ENCODE results near the gene NME7.
"Not testable (repeated sequence)": the region's sequence is repeated elsewhere in the genome, so short reads cannot be mapped to it uniquely, and the experiment has no call there.

NME7 gene

DNA sequence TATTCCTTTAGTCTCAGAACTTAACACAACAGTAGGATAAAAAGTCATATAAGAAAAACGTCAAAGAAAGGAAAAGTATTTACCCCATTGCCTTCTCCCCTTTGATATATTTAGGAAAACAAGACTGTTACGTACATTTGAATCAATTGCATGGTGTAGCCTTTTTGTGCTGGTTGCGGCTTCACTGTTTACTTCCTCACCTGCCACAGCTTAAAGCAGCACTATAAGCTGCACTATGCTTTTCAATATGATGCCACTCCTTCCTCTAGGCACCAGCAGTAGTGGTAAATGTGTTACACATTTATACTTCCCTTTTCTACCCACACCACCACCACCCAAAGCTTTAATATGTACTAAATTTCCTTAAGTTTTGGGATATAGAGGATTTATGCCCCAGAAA lies 150.0 kb downstream of the NME7 start:
- DNase-seq (ENCODE audit: low spot score): no peak

DNA sequence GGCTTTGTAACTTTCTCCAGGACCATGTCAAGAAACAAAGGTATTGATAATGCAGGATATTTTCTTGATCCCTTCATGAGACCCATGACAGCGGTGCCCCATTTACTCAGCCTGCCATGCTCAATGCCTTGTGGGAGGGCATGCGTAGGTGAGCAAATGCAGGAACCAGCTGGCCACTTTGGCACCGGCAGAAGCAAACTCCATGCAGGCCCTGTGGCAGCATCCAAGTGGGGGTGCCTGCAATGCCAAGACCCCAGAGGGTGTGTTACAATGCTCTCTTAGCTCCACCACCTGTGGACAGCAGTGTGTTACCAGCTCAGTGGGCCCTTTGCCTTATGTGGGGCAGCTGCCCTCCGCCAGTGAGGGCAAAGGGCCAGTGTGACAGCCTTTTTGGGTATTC lies 153.0 kb downstream of the NME7 start:
- DNase-seq (ENCODE audit: low spot score): no peak

DNA sequence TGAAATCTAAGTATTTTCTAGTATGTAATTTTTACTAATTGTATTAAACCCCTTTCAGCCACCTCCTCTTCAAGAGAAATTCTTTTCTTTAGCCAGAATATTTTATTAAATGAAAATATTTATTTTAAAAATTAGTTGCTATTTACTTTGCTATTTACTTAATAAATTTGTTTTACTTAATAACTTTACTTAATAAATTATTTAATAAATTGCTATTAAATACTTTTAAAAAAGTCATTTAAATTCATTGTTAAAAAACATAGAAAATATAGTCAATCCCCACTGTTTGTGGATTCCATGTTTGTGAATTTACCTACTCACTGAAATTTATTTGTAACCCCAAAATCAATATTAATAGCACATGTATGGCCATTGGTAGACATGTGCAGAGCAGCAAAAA lies 155.5 kb downstream of the NME7 start:
- DNase-seq (ENCODE audit: low spot score): no peak

DNA sequence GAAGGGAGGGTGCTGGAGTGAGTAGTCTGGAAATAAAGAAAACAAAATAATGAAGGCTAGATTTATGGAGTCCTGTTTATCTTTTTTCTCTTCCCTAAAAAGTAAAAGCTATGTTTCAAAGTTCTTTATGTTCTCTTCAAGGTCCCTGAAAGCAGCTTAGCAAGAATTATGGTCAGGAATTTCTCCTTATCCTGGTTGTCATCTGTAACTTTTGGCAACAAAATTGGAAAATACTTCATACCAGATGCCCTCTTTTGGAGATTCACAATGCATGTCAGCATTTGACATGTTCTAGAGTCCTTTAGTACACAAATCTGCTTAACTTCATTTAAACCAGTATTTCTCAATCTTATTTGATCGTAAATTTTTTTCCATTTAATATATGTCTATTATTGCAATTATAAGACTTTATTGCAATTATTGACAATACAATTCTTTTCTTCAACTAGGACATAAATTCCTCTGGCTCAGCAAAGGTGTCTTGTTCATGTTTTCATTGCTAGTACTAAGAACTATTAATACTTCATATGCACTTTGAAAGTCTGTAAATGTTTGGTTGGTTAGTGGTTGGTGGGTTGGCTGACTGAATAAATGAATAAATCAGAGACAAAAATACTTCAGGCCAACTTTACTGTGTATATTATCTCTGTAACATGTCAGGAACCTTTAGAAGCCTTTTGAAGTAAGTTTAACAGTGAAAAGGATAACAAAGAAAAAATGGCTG lies 159.6 kb downstream of the NME7 start:
- DNase-seq (ENCODE audit: low spot score): no peak

DNA sequence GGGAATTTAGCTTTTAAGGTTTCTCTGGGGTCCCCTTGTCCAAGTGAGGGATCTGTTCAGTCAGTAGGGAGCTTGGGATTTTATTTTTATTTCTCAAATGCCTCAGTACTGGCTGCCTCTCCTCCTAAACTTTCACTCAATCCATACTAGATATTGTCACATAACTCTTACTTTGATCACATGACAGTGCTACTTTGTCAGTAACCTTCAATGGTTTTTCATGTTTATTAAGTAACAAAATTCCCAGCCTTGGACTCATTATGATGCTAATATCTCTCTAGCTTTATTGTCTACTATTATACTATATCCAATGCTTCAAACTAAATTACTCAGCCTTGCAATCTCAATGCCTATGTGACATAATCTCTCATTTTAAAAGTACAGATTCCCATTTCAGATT lies 163.4 kb downstream of the NME7 start:
- no peak for DNase-seq (ENCODE audit: low spot score)

DNA sequence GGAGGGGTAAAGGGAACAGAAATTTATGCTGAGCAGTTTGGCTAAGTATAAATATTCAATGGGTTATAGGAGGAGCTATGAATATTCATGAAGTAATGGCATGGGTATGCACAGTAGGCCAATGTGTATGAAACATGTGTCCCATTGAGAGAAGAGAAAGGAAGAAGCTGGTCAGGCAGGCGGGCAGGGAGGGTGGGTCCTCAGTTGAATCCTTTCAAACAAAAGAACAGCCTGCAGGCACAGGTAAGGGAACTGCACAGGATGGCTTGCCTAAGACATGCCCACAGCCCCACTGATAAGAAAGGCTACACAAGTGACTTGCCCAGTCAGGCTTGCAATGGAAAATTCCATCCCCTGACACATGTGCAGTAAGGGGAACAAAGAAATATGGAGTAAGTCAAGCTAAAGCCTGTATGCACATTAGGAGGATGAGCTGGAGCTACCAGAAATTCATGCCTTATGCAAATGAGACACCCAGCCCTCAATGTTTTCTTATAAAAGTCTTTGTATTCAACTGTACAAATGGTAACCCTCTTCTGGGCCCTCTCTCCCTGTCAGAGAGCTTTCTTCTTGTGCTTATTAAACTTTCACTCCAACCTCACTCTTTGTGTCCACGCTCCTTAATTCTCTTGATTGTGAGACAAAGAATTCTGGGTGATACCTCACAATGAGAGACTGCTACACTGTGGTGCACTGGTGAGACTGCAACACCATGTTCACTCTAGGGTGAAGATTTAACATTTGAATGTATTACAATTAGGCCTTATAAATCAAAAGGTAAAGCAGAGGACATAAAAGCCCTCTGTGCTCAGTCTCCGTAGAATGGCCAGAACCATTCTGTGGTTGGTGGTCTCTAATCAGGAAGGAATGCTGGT lies 164.6 kb downstream of the NME7 start:
- DNase-seq (ENCODE audit: low spot score): no peak

DNA sequence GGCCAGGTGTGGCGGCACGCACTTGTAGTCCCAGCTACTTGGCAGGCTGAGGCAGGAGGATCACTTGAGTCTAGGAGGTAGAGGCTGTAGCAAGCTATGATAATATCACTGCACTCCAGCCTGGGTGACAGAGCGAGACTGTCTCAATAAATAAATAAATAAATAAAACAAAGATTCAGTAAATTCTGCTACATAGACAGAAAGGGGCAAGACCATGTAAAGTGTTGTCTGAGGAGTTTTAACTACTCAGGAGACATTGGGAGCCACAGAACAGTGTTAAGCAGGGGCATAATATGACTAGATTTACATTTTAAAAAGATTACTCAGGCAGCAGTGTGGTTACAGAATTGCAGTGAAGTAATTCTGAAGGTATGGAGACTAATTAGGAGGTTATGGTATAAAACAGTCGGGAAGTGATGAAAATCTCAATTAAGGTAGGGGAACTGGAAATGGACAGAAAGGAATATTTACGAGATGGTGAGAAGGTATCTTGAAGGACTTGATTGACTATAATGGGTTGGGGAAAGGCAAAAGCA lies 166.4 kb downstream of the NME7 start:
- DNase-seq (ENCODE audit: low spot score): no peak

DNA sequence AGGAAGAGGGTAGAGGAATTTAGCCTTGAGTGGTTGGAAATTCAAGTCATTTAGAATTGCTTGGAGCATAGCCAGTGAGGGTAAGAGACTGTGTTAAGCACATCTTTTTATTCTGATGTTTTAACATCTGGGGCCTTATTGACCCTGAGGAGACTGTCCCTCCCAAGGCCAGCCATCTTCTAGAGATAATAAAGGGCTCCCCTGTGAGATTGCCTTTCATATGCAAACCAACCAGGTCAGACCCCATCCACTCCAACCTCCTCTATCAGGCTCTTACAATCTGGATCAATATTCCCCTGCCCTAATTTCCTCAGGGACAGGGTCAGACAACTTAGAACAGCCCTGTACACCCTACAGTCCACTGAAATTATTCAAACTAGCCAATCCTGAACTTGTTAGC lies 167.3 kb downstream of the NME7 start:
- no peak for DNase-seq (ENCODE audit: low spot score)

DNA sequence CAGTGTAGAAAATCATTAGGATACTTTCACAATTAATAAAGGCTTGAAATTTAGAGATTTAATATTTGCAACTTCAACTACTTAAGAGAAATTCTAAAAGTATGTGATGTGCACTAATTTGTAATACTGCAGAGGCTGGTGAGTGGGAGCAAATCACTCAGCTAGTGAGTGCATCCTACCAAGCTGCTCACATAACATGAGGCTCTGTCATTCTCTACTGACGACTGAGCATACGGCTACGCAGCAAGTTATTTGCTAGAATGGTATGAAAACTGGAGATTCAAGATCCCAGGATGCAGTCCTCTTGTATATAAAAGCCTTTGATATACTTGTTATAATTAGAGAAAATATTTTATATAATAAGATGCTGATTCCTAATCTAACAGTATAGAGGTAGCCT lies 171.0 kb downstream of the NME7 start:
- DNase-seq (ENCODE audit: low spot score): no peak

DNA sequence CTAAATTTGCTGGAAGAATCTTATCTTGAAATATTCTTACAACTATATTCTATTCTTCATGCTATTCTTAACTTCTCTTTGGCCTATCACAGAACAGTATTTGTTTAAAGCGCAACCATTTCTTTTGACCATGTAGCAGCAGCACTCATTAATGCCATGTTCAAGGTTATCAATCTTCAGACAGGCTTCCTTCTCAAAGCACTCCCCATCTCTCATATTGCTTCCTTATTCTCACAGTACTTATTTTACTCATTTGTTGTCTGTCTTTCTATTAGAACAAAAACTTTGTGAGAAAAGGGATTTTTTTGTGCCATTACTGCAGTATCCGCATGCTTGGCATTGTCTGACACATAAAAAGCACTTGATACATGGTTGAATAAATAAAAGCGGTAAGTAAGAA lies 171.4 kb downstream of the NME7 start:
- no peak for DNase-seq (ENCODE audit: low spot score)

DNA sequence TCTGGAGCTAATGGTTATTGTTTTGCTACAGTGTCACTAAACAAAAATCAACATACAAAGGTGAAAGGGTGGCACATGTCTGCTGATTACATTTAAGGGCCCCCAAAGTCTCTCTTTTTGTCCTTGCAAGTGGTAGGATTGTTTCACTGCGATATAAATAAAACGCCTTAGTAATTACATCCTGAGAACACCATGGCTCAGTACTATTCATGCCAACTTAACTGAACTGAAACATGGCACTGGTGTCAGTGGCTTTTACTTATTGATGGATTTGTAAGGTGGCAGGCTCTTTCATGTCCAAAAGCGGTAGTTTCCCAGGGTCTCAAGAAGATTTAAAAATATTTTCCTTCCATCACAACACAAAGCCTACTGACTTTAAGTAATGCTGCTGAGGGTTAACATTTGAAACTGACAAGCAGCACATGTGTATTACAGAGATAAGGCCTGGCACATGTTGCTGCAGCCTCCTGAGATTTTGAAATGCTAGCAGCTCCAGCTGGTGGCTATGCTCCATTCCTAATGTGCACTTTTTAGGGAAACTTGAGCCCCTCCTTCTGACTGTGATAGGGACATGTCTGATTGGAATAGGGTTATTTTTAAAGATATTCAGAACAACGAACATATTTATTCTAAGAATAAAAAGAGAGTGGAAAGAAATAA lies 174.3 kb downstream of the NME7 start:
- no peak for DNase-seq (ENCODE audit: low spot score)

DNA sequence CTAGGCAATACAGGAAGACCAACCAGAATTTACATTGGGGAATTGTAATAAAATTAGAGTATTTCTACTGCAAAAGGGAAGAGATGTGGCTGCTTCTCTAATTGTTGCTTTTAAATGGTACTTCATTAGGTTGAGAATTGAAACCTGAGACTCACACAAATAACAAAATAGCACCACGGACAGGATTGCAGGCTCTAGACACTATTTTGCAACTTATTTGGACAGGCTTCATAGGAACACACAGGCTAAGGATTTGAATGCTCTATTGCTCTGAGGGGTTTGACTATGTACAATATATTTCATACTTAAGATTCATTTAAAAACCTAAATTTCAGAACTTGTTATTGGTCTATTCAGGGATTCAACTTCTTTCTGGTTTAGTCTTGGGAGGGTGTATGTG lies 181.5 kb downstream of the NME7 start:
- DNase-seq (ENCODE audit: low spot score): no peak

DNA sequence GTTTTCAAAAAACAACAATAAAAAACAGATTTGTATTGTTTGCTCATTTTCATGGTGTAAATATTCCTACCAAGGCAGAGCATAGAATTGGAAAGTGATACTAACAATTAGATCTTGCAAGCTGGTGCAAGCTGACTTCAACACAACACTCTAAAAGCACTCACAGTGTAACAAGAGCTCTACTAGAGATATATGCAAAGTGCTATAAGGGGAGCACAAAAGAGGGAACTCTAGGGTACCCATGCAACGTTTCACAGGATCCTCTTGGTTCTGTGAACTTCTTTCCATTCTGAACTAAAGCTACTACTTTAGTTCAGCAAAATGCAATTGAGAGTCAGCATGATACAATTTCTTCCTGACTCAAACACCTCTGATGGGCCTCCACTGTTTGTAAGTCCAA lies 182.8 kb downstream of the NME7 start:
- DNase-seq (ENCODE audit: low spot score): no peak

DNA sequence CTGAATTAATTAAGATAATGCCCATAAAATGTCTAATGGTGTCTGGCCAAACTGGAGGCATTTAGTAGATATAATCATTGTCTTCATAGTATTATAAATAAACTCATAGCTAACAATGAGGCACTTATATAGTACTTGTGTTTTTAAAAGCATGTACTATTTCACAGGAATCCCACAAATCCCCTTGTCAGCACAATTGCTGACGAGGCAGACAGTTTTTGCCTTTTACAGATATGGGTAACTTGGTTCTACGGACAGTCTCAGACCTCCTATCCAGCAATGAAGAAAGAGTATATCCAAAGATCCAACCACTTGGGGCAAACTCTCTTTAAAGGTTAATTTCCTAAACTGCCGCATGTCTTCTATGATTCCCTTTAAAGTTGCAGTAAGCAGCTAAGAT lies 187.4 kb downstream of the NME7 start:
- DNase-seq (ENCODE audit: low spot score): no peak

DNA sequence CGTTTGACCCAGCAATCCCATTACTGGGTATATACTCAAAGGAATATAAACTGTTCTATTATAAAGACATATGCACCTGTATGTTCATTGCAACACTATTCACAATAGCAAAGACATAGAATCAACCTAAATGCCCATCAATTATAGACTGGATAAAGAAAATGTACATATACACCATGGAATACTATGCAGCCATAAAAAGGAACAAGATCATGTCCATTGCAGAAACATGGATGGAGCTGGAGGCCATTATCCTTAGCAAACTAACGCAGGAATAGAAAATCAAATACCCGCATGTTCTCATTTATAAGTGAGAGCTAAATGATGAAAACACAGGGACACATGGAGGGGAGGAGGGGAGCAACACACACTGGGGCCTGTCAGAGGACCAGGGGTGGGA lies 188.2 kb downstream of the NME7 start:
- DNase-seq (ENCODE audit: low spot score): not testable (repeated sequence)

DNA sequence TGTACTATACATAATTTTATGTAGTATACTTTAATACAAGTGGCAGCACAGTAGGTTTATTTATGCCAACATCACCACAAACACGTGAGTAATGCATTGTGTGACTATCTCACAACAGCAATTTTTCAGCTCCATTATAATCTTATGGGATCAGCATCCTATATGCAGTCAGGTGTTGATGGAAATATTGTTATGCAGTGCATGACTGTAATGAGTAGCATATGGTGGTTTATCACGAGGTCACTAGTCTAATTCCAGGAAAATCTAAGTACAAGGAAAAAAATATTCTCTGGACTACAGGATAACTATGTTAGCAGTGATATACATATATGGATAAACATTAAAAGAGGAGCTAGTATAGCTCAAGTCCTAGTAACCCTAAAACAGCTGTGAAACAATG lies 192.1 kb downstream of the NME7 start:
- no peak for DNase-seq (ENCODE audit: low spot score)

DNA sequence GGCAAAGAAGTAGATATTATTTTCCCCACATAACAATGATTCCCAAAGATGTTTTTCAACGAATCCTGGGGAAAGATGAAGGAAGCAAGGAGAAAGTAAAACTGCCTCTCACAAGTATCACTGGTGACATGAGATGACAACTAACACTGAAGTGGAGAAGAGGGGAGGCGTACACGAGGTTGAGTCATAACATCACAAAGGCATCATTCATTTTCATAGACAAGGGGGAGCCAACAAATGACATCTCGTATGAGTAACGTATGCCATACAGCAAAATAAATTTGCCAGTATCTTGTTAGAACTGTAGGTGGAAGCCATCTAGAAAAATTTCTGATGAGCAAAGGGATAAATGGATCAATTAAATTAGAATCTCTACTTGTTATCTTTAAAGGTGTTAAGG lies 204.5 kb downstream of the NME7 start:
- DNase-seq (ENCODE audit: low spot score): peak; percentile 59

DNA sequence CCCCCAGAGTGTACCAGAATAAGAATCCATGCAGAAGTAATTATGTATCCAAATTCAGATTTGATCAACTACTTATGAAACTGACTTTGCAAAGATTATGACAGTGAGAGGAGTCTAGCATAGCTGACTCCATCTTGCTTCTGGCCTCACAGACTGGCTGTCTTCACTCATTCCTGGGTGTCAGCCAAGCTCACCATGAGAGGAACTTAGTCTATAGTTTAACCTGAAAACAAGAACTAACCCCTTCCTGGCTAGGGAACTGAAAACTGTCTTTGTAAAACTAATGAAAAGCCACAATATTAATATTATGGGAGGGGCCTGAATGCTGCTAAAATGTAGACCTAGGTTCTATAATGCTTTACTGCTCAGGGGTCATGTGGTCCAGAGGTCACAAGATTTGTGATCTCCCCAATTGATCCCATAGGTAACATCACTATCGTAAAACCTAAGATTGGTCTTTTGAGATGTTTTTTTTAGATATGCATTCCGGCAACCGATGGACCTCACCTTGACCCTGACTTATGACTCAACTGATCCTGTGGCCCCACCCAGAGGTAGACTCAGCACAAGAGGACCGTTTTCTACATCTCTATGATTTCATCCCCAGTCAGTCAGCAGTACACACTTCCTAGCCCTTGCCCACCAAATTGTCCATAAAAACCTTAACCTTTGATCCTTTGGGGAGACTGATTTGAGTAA lies 206.0 kb downstream of the NME7 start:
- no peak for DNase-seq (ENCODE audit: low spot score)

DNA sequence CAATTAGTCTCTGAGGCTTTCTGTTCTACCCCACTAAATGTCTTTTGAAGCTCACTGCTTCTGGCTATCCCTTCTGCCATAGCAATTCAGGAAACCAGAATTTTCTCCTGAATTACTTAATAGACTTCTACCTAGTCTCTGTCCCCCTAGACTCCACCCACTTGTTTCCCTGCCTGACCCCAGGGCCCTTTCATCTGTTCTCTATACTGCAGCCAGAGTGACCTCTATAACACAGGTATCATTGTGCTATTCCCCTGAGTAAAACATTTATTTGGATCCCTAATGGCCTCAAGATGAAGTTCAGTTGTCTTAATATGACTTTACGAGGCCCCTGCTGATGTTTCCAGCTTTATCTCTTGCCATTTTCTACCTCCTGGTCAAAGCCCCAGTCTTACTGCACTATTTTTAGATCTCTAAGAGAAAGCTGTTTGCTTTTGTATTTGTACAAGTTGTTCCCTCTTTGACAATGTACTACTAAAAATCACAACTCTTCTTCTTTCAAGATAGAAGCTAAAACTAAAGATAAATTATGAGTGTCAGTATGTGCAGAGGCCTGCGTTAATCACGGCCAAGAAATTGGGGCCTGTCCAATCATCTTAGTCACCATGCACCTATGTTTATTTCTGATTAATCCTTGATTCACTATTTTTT lies 206.6 kb downstream of the NME7 start:
- DNase-seq (ENCODE audit: low spot score): no peak

DNA sequence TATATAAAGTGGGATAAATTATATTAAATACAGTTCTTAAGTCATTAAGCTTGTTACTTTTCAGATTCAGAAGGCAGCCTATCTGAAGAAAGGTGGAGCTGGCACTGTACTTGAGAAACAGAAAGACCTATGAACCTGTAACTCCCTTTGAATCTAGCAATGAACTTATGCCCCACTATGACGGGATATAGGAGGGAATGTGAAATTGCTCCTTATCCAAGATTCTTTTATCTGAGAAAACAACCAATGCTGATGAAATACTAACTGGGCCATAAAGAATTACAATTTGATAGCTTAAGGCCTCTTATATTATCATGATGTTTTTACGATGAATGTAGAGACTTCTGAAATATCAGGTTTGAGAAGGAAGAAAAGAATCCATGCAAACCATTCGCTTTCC lies 211.0 kb downstream of the NME7 start:
- no peak for DNase-seq (ENCODE audit: low spot score)

DNA sequence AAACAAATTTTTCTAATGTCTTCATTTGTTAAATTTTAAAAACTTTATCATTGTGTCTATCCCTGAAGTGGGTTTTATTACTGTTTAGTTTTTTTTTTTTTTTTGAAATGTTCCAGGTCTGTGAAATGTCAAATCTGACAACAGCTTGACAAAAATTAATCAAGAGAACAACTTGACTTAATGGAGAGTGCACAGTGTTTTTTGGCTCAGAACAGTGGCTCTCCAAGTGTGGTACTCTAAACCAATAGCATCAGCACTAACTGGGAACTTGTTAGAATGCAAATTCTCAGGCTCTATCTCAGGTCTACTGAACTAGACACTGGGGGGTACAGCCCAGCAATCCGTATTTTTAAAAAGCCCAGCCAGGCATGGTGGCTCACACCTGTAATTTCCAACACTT lies 211.9 kb downstream of the NME7 start:
- no peak for DNase-seq (ENCODE audit: low spot score)

DNA sequence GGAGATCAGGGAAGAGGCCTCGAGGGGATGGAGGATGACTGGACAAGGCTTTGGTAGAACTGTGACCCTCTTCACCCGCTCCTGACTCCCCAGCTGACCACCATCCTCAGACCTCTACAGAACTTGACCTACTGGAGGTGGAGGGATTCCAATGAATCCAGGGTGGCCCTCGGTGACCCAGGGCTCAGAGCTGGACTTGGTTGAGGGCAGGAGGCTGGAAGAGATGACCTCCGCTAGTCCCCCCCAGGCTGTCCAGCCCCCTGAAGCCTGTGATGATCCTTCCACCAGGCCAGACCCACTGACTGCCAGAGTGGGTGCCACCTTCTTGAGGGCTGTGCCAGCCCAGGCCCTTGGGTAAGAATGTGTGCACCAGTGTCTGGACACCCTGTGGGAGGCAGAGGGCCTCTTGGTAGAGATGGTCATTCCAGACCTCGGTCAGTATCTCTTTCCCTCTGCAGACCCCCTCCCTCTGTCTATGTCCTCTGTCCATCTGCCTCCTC lies 216.2 kb downstream of the NME7 start:
- DNase-seq (ENCODE audit: low spot score): no peak
